Activated effector memory CD4-positive, alpha-beta T cell treated with Interleukin-2 at 50 U/mL for 16 hours (primary cell): Measurements from ENCODE around the gene SPTY2D1.
"Not testable (repeated sequence)": the region's sequence is repeated elsewhere in the genome, so short reads cannot be mapped to it uniquely, and the experiment has no call there.

Experiments
- DNase-seq: peaks from one replicate; pipeline ENCODE4 v3.0.0-alpha.2; 2020

Gene SPTY2D1

DNA sequence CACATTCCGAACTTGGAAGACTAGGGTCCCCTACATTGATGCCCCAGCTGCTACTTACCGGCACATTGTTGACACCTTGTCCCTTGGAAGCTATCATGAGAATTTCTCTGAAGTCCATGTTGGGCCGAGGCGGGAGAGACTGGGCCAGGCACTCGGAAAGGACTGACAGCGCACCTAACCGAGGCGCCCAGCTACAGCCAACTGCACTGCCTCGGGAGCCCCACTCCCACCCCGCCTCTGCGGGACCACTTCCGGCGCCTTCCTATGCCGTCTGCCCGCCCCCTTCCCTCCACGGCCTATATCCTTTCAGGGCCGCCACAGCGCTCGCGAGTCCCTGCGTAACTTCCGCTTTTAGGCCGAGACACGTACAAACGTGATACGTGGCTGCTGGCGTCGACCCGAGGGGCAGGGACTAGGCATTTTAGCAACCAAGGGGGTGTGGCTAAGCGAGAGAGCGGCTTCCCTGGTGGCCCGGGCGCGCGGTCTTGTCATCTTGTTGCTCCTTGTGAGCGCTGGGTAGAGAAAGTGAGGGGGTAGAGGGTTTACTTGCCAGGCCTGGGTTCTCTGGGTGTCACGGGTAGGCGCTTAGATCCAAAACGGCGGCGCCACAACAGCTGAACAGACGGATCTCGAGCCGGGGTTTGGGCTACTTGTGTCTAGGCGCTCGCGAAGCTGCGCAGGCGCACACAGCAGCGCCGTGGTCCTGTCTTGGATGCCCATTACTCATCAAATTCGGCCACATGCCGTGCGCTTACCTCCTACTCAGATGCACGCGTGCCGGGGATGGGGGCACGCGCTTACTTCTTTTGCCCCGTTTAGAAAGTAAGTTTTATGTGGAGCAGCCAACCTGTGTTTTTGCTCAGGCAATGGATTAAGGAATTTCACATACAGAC is at the start of gene SPTY2D1:
Gene SPTY2D1, minus strand, starts transcription at position 203 of the 893 bp plus-strand sequence. Its CDS starts 85 bp downstream, at position 118.
- DNase-seq: peak; percentile 96

DNA sequence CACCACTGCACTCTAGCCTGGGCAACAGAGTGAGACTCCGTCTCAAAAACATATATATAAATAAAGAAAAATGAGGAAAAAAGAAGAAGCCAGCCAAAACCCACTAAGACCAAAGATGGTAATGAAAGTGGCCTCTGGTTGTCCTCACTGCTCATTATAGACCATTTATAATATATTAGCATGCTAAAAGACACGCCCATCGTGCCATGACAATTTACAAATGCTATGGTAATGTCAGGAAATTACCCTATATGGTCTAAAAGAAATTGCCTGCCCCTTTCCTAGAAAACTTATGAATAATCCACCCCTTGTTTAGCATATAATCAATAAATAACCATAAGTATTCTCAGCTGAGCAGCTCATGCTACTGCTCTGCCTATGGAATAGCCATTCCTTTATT is 48.3 kb upstream of the SPTY2D1 start:
- no peak for DNase-seq

DNA sequence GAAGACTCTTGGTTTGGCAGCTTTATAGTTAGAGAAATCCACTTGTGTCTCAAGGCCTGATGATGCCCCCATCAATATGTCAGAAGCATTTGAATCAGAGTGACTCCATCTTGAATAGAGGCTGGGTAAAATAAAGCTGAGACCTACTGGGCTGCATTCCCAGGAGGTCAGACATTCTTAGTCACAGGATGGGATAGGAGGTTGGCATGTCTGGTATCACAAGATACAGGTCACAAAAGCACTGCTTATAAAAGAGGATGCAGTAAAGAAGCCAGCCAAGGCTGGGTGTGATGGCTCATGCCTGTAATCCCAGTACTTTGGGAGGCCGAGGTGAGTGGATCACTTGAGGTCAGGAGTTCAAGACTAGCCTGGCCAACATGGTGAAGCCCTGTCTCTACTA is 47.8 kb upstream of the SPTY2D1 start:
- DNase-seq: not testable (repeated sequence)

- no peak for DNase-seq
Observed at GRCh38 chr11:18677560-18677959, 43.4 kb upstream of the SPTY2D1 start.

DNA sequence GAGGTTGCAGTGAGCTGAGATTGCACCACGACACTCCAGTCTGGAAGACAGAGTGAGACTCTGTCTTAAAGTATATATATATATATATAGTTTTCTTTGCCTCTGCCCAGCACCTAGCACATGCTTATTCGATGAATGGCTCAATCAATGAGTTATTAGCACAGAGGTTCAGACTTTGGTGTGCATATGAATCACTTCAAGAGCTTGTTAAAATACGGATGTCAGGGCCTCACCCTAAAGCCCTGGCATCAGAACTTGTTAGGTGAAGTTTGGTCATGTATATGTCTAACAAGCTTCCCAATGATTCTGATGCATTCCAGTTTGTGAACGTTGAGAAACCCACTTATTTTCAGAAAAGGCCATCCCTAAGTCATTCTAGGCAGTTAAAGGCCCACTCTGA is 42.7 kb upstream of the SPTY2D1 start:
- no peak for DNase-seq

DNA sequence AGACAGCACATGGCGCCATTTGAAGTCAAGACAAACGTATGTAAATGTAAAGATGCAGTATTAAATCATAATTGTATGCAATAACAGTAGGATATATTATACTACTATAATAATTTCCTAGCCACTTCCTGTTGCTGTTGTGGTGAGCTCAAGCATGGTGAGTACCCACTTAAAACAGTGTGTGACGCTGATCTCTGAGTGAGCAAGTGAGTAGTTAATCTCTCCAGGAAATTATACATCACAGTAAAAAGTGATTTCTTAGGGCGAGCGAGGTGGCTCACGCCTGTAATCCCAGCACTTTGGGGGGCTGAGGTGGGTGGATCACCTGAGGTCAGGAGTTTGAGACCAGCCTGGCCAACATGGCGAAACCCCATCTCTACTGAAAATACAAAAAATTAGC is 38.1 kb upstream of the SPTY2D1 start:
- peak; percentile 25 for DNase-seq

GRCh38 chr11:18671246-18671645 is 37.1 kb upstream of the SPTY2D1 start:
- DNase-seq: no peak

GRCh38 chr11:18669711-18670110 is 35.6 kb upstream of the SPTY2D1 start:
- DNase-seq: no peak

DNA sequence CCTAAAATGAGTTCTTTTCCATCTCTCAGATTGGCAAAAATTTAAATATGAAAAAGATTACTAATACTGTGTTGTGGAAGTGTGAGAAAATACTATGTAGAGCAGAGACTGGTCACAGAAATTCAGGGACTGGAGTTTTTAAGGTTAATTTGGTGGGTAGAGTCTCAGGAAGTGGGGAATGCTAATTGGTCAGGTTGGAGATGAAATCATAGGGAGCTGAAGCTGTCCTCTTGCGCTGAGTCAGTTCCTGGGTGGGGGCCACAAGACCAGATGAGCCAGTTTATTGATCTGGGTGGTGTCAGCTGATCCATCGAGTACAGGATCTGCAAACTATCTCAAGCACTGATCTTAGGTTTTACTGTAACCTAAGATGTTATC is 35.1 kb upstream of the SPTY2D1 start:
- DNase-seq: peak; percentile 9

- no peak for DNase-seq
Observed at GRCh38 chr11:18668131-18668530, 34.0 kb upstream of the SPTY2D1 start.

- DNase-seq: not testable (repeated sequence)
Observed at GRCh38 chr11:18665353-18665872, 31.3 kb upstream of the SPTY2D1 start.

- no peak for DNase-seq
Observed at GRCh38 chr11:18657673-18658072, 23.5 kb upstream of the SPTY2D1 start.

GRCh38 chr11:18650859-18651557 is 16.9 kb upstream of the SPTY2D1 start:
- peak; percentile 15 for DNase-seq

- no peak for DNase-seq
Observed at GRCh38 chr11:18650353-18650752, 16.2 kb upstream of the SPTY2D1 start.

GRCh38 chr11:18643034-18643433 is 8.9 kb upstream of the SPTY2D1 start:
- DNase-seq: not testable (repeated sequence)

GRCh38 chr11:18641677-18642076 is 7.5 kb upstream of the SPTY2D1 start:
- DNase-seq: no peak

GRCh38 chr11:18633256-18634139 is 644 bp downstream of the SPTY2D1 start:
- DNase-seq: no peak

GRCh38 chr11:18632841-18633240 is 1.3 kb downstream of the SPTY2D1 start:
- no peak for DNase-seq

GRCh38 chr11:18624161-18624560 is 10.0 kb downstream of the SPTY2D1 start:
- DNase-seq: no peak

DNA sequence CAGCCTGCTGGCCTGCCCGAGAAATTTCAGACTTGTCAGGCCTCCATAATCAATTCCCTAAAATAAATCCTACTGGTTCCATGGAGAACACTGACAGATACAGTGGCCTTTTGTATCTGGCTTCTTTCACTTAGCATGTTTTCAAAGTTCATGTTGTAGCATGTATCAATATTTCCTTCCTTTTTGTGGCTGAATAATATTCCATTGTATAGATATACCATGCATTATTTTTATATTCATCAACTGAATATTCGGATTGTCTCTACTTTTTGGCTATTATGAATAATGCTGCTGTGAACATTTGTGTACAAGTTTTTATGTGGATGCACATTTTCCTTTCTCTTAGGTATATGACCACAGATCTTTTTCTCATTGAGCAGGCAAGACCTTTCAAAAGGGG is 10.4 kb downstream of the SPTY2D1 start:
- no peak for DNase-seq

GRCh38 chr11:18618342-18619025 is 15.7 kb downstream of the SPTY2D1 start:
- no peak for DNase-seq

DNA sequence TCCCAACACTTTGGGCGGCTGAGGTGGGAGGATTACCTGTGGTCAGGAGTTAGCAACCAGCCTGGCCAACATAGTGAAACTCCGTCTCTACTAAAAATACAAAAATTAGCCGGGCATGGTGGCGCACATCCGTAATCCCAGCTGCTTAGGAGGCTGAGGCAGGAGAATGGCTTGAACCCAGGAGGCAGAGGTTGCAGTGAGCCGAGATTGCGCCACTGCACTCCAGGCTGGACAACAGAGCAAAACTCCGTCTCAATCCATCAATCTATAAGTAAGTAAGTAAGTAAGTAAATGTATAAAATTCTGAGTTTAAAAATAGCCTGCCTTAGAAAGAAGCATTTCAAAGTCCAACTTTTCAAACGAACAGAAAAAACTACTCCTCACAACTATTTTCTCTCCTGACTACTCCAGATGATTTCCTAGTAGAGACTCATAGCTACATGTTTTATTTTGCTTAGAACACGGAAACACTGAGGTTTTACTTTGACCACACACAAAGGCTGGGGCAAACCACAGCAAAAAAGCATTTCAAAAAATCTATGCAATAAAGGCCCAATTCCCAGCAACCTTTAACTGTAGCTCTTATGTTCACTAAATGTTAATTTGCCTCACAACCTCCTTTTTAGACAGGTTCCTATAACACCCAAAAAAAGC is 16.3 kb downstream of the SPTY2D1 start:
- DNase-seq: no peak
